Measurements from ENCODE around the gene ENOX1. TPM values are rescaled to one million over a fixed set of nuclear protein-coding genes. Genes with fewer than 3 reads are reported as not detected.

ENOX1 gene
- total RNA-seq, 1 donor from 2014 or later = 0.14 TPM

DNA sequence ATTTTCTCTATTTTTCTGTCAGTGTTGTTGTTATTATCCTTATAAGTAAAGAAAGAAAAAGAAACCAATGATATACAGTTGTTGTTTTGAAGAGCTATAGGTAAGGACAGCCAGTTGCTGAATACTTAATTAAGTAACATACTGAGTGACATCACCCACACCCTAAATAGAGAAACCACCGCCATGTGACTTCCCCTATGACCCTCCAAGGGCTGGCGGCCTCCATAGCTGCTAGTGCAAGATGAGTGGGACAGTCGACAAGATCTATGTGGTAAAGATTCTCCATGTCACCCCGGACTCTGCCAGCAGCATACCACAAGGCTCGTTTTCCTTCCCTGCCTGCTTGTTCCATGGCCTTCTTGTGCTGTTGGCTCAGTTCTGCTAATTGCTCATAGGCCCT, 542.3 kb downstream of the ENOX1 start:
- Mint-ChIP-seq H3K4me3 (no peak overlapping the region), H3K27ac (no peak overlapping the region), H3K36me3 (ENCODE audit: low read depth) (no peaks in the 10 kb centered on the region), H3K4me1 (no peaks in the 10 kb centered on the region), H3K27me3 (peaks cover 18% of the 10 kb centered on the region), H3K9me3 (no peaks in the 10 kb centered on the region)
- no peak for DNase-seq
- intact Hi-C loops (cut with micrococcal nuclease) = no loop called here

DNA sequence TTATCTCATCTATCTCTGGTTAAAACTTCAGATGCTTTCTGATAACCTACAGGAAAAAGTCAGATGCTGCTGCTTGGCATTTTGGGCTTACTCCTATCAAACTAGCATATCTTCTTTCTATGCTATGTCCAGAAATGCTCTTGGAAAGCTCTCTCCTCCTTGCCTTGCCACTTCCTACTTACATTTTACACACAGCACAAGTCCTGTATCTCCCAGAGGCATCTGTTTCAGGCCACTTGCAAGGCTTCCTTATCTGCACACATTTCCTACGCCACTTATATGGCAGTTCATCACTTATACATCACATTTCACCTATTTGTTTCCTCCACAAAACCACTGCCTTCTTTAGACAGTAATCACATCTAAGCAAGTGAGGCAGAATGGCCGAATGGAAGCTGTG, 543.1 kb downstream of the ENOX1 start:
- H3K4me3 Mint-ChIP-seq = no peak overlapping the region
- H3K36me3 Mint-ChIP-seq (ENCODE audit: low read depth) = no peaks in the 10 kb centered on the region
- no peak for DNase-seq
- peaks cover 18% of the 10 kb centered on the region for H3K27me3 Mint-ChIP-seq
- H3K9me3 Mint-ChIP-seq = no peaks in the 10 kb centered on the region
- H3K4me1 Mint-ChIP-seq = no peaks in the 10 kb centered on the region
- intact Hi-C loops (cut with micrococcal nuclease) = no loop called here
- H3K27ac Mint-ChIP-seq = no peak overlapping the region

DNA sequence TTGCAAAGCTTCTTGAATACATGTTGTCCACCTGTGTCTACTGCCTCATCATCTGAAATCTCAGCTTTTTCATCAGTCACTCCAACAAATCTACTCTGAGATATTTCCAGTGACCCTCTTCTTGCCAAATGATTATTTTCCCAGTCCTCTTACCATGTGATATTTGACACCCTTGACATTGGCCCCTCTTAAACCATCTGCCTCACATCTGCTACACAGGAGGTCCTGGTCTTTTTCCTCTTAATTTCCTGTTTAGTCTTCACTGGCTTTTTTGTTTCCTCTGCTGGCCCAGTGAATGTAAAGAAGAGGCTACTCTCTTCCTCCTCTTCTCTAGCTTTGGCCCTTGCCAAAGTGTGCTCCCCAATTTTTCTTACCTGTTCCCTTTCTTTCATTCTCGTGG, 544.7 kb downstream of the ENOX1 start:
- Mint-ChIP-seq H3K27ac (no peak overlapping the region), H3K4me3 (no peak overlapping the region), H3K36me3 (ENCODE audit: low read depth) (no peaks in the 10 kb centered on the region), H3K4me1 (no peaks in the 10 kb centered on the region), H3K9me3 (no peaks in the 10 kb centered on the region), H3K27me3 (peaks cover 21% of the 10 kb centered on the region)
- DNase-seq = no peak
- intact Hi-C loops (cut with micrococcal nuclease) = no loop called here

DNA sequence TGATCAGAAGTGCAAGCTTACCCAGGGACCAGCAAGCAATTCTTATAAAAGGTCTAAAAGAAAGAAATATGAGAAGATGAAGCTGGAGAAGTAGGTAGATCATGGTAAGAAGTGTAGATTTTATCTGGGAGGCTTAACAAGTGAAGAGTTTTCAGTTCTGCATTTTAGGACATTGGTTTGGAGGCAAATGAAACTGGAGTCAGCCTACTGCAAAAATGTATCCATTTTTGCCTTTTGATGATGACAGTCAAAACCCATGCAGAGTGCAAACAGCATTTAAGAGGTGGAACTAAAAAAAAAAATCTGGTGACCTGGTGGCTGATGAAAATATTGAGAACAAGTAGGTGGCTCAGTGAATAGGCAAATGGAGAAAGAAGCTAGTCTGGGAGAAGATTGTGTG, 546.5 kb downstream of the ENOX1 start:
- Mint-ChIP-seq H3K27me3 (peaks cover 21% of the 10 kb centered on the region), H3K4me3 (no peak overlapping the region), H3K4me1 (no peaks in the 10 kb centered on the region), H3K36me3 (ENCODE audit: low read depth) (no peaks in the 10 kb centered on the region), H3K27ac (no peak overlapping the region), H3K9me3 (no peaks in the 10 kb centered on the region)
- intact Hi-C loops (cut with micrococcal nuclease) = no loop called here
- no peak for DNase-seq

DNA sequence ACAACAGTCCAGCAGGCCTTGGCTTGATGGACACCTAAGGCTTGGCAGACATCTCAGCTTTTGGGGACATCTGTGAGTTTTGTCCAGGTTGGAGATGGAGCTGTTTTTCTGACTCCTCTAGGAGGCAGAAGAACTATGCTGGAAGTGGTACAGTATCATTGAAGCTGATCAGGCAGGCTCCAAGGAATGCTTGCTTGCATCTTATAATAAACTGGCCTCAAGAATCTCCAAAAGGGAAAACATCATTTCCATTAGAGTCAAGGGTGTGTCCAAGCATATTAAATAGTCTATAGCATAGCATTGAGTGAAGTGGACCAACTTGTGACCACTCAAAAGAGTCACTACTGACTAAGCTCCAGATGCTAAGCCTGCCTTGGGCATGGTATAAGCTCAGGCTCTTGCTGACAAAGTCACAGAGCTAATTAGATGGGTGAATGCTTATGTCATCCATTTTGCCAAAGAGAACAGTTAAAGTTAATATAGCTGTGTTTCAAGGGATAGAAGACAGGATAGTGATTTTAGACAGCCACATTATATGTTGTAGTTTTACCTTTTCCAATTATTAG, 547.4 kb downstream of the ENOX1 start:
- no peaks in the 10 kb centered on the region for H3K36me3 Mint-ChIP-seq (ENCODE audit: low read depth)
- DNase-seq = no peak
- H3K27me3 Mint-ChIP-seq = peaks cover 19% of the 10 kb centered on the region
- no peaks in the 10 kb centered on the region for H3K9me3 Mint-ChIP-seq
- H3K27ac Mint-ChIP-seq = no peak overlapping the region
- H3K4me3 Mint-ChIP-seq = no peak overlapping the region
- intact Hi-C loops (cut with micrococcal nuclease) = no loop called here
- no peaks in the 10 kb centered on the region for H3K4me1 Mint-ChIP-seq

DNA sequence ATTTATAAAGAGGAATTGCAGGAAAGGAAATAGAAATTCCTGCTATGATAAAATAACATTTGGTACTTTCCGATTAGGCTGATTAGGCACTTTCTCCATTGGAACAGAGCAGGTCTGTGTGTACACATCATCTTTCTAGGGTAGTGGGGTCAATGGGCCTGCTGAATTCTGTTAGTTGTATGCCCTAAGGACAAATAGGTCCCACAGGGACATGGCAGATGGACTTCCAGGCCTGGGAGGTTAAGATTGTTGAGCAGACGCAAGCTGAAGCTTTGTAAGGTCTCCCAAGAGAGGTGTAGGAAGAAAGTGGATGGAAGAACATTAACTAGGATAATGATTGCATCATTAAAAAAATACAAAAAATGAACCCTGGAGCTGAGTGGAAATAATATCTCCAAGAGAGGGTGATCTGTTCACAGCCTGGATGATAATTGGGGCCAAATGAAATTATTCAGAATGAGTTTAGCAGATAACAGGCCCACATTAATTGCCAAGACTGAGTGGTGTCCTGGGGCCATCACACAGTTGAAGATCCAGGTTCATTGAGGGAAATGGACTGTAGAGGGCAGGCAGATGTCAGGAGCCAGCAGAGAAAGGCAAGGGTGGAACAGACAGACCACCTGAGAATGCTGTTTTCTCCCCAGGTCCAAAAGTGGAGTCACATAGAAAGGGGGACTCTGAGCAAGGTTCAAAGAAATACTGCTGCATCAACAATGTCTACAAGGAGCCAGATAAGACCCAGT, 548.3 kb downstream of the ENOX1 start:
- no peak overlapping the region for H3K4me3 Mint-ChIP-seq
- peaks cover 21% of the 10 kb centered on the region for H3K27me3 Mint-ChIP-seq
- DNase-seq = no peak
- no peaks in the 10 kb centered on the region for H3K36me3 Mint-ChIP-seq (ENCODE audit: low read depth)
- intact Hi-C loops (cut with micrococcal nuclease) = no loop called here
- H3K4me1 Mint-ChIP-seq = no peaks in the 10 kb centered on the region
- no peak overlapping the region for H3K27ac Mint-ChIP-seq
- no peaks in the 10 kb centered on the region for H3K9me3 Mint-ChIP-seq

DNA sequence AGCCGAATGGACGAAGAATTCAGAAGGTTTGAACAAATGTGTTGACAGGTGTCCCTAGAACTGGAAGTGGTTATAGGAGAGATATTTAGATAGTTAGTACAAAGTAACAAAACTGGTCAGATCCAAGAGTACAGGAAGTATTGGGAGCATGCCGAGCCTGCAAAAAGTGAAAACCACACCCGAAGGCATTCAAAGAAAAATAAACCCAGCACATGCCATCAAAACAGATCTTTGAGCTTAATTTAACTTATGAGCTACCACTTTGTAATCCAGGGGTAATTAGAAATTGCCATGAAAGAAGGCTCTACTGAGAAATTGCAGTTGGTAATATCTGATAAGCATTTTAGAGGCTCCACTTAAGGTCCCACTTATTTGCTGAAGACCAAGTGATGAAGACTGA, 549.2 kb downstream of the ENOX1 start:
- no peak overlapping the region for H3K4me3 Mint-ChIP-seq
- DNase-seq = no peak
- intact Hi-C loops (cut with micrococcal nuclease) = no loop called here
- peaks cover 19% of the 10 kb centered on the region for H3K27me3 Mint-ChIP-seq
- H3K27ac Mint-ChIP-seq = no peak overlapping the region
- H3K9me3 Mint-ChIP-seq = no peaks in the 10 kb centered on the region
- no peaks in the 10 kb centered on the region for H3K36me3 Mint-ChIP-seq (ENCODE audit: low read depth)
- H3K4me1 Mint-ChIP-seq = no peaks in the 10 kb centered on the region

DNA sequence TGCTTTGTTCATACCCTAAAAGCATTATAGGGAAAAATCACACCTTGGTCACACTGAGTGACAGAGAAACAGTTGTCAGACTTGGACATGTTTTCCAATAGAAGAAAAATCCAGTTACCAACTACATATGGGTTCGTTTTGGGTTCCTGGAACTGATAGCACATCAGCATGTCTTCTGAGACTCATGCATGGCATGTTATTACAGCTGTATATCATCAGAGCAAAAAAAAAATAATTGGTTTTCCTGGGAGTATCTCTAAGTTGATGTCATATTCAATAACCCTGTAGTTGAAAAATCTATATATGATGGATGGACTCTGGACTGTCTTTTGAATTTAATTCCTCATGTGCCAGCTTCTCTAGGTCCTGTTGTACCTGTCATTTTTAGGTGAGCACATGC, 551.7 kb downstream of the ENOX1 start:
- no peak for DNase-seq
- H3K27ac Mint-ChIP-seq = no peak overlapping the region
- peaks cover 10% of the 10 kb centered on the region for H3K27me3 Mint-ChIP-seq
- H3K9me3 Mint-ChIP-seq = no peaks in the 10 kb centered on the region
- no peaks in the 10 kb centered on the region for H3K36me3 Mint-ChIP-seq (ENCODE audit: low read depth)
- no peaks in the 10 kb centered on the region for H3K4me1 Mint-ChIP-seq
- intact Hi-C loops (cut with micrococcal nuclease) = no loop called here
- no peak overlapping the region for H3K4me3 Mint-ChIP-seq

DNA sequence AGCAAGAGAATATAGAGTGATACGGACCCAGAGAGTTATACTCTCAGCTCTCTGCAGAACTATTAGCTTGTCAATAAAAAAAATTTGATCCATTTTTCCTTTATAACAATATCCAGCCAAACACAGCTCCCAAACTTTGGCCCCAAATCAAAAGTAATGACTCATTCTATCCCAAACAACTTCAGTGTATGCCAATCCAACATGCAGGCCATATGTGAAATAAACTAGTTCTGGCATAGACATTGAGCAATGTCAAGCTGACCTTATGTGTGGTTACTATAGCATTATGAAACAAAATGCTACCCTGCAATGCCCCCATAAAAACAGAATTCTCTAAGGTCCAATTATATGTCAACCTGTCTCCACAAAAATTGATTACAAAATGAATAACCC, 553.9 kb downstream of the ENOX1 start:
- Mint-ChIP-seq H3K4me1 (no peaks in the 10 kb centered on the region), H3K36me3 (ENCODE audit: low read depth) (no peaks in the 10 kb centered on the region), H3K27me3 (peaks cover 13% of the 10 kb centered on the region), H3K4me3 (no peak overlapping the region), H3K9me3 (no peaks in the 10 kb centered on the region), H3K27ac (no peak overlapping the region)
- no peak for DNase-seq
- intact Hi-C loops (cut with micrococcal nuclease) = no loop called here

DNA sequence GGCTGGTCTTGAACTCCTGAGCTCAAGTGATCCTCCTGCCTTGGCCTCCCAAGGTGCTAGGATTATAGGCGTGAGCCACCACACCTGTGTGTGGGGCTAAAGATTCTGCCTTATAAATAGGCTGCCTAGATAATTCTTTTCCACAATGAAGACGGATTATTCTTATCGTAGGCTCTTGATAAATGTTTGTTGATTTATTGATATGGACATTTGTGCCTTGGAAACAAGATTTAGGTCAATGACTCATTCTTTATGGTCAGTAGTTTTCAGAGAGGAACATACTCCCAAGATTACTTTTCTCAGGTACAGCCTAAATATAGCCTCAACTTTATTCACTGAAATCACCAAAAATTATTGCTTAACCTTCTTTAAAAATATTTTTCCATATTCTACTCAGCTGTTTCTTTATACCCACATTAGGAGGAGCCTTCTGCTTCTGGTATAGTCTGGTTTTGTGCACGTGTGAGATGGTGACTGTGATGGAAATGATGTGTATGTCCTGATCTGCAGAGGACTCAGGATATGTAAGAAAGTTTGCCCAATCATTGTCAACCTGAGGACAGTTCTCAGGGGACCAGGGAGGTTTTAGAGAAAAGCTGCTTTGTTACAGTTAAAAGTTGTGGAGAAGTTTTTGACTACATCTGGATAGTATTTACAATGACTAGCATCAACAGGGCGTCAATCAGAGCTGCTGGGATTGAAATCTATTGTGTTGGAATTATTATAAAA, 554.5 kb downstream of the ENOX1 start:
- no peaks in the 10 kb centered on the region for H3K9me3 Mint-ChIP-seq
- H3K27ac Mint-ChIP-seq = no peak overlapping the region
- H3K36me3 Mint-ChIP-seq (ENCODE audit: low read depth) = no peaks in the 10 kb centered on the region
- no peak overlapping the region for H3K4me3 Mint-ChIP-seq
- DNase-seq = no peak
- no peaks in the 10 kb centered on the region for H3K4me1 Mint-ChIP-seq
- intact Hi-C loops (cut with micrococcal nuclease) = no loop called here
- H3K27me3 Mint-ChIP-seq = peaks cover 11% of the 10 kb centered on the region

DNA sequence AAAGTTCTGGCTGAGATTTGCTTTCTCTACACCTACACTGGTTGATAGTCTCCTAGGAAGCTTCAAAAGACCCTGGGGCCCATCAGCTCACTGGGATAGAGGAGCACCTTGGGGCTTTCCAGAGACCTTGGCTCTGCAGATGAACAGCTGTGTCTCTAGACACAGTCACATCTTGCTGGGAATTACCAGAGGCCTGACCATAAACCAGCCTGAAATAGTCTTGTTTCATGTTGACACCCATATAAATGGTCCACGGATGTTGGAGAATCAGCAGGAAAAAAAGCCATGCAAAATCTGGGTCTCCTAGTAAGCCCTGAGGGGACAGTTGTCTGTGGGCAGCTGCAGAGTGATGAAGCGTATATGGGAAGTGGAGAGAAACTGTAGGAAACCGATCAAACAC, 555.8 kb downstream of the ENOX1 start:
- Mint-ChIP-seq H3K27ac (no peak overlapping the region), H3K36me3 (ENCODE audit: low read depth) (no peaks in the 10 kb centered on the region), H3K27me3 (peaks cover 12% of the 10 kb centered on the region), H3K4me1 (no peaks in the 10 kb centered on the region), H3K9me3 (no peaks in the 10 kb centered on the region), H3K4me3 (no peak overlapping the region)
- no peak for DNase-seq
- intact Hi-C loops (cut with micrococcal nuclease) = no loop called here

DNA sequence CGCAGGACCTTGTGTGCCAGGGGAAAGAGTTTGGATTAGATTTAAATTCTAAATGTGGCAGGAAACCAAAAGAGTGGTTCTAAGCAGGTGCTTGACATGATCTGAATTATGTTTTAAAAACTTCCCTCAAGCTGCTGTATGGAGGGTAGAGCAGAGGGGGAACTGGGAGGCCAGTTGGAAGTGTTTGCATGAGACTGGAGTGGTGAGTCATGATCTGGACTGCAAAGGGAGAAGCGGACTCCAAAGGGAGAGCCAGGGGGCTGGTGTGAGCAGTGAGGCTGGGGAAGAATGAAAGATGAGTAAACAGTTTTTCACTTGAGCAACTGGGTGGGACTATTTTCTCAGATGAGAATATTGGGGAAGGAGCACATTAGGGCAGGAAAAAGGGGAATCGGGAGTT, 557.3 kb downstream of the ENOX1 start:
- intact Hi-C loops (cut with micrococcal nuclease) = no loop called here
- Mint-ChIP-seq H3K27ac (no peak overlapping the region), H3K36me3 (ENCODE audit: low read depth) (no peaks in the 10 kb centered on the region), H3K4me1 (no peaks in the 10 kb centered on the region), H3K27me3 (peaks cover 12% of the 10 kb centered on the region), H3K9me3 (no peaks in the 10 kb centered on the region), H3K4me3 (no peak overlapping the region)
- no peak for DNase-seq

DNA sequence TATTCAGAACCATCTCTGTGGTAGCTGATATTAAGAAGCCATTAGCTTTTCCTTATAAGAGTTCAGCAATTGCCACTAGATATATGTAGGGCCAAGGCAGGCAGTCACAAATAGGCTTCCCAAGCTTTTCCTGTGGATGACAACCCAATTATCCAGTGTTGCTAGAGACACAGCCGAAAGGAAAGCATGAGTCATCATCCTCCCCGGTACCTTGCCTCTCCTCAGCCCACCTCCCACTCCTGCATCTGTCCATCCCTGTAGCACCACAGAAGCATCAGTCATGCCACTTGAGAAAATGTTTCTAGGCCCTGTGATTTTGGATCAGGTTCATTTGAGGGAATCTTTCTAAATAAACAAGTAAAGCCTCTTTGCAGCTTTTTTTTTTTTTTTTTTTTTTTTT, 559.1 kb downstream of the ENOX1 start:
- no peak for DNase-seq
- H3K9me3 Mint-ChIP-seq = no peaks in the 10 kb centered on the region
- intact Hi-C loops (cut with micrococcal nuclease) = no loop called here

DNA sequence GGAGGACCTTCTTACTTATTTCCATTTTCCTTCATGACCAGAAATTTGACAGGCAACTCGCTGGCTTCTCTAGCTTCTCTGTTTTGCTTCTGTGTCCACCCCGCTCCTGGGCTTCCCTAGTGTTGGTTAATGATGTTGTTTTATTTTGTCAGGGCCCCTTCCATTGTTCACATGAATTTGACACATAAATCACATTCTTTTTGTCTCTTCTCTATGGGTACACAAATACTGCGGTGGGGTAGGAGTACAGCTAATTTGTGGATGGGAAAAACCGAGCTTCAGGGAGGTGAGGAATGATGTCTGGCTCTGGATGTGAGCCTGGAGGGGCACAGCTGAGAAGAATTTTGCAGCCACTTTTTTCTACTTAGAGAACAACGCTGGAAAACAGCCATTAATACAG, 563.6 kb downstream of the ENOX1 start:
- Mint-ChIP-seq H3K27ac (no peak overlapping the region), H3K4me3 (no peak overlapping the region), H3K36me3 (ENCODE audit: low read depth) (no peaks in the 10 kb centered on the region), H3K9me3 (no peaks in the 10 kb centered on the region), H3K27me3 (peaks cover 4% of the 10 kb centered on the region), H3K4me1 (no peaks in the 10 kb centered on the region)
- intact Hi-C loops (cut with micrococcal nuclease) = no loop called here
- no peak for DNase-seq

More for the DNA sequence above, 559.1 kb downstream of the ENOX1 start:
- no peaks in the 10 kb centered on the region for H3K36me3 Mint-ChIP-seq (ENCODE audit: low read depth)
- no peaks in the 10 kb centered on the region for H3K4me1 Mint-ChIP-seq
- peaks cover 9% of the 10 kb centered on the region for H3K27me3 Mint-ChIP-seq
- H3K27ac Mint-ChIP-seq = no peak overlapping the region
- no peak overlapping the region for H3K4me3 Mint-ChIP-seq

Data from activated CD4-positive, alpha-beta T cell treated with anti-CD3 and anti-CD28 coated beads, Interleukin-2, amount 10 ng/mL, durations not matched to agents 24 days and 14 days (primary cell).